Endothelial cell of coronary artery (primary cell): ENCODE measurements around the gene ZNF607. TPM values are rescaled to one million over a fixed set of nuclear protein-coding genes. Genes with fewer than 3 reads are reported as not detected.

Experiments
- total RNA-seq: library from RNA; depleted of rRNA; stranded (reverse); fragments of >200 nt; gene quantifications from 2 replicates; pipeline ENCODE4 v1.2.3, GENCODE V29; 2014

ZNF607 gene
- 2.0 and 5.6 TPM in 2 replicates for total RNA-seq

GRCh38 chr19:37719111-37719926 lies at the start of gene ZNF607:
ZNF607 (minus strand) TSS chr19:37719761; CDS start chr19:37711618, 8,143 bp downstream.

GRCh38 chr19:37655301-37655688 lies 64.3 kb downstream of the ZNF607 start, which contains the start of gene ZFP30:
ZFP30 (minus strand) TSS chr19:37655465; CDS start chr19:37647822, 7,643 bp downstream.

Other genes with a start within 250 kb of the ZNF607 start
- gene ZNF793, start 212.8 kb downstream of the ZNF607 start, total RNA-seq, result 0.09 and 0.28 TPM in 2 replicates
- gene ZNF571, start 125.0 kb downstream of the ZNF607 start, total RNA-seq, result 1.3 and 2.1 TPM in 2 replicates
- gene ZNF540, start 124.9 kb downstream of the ZNF607 start, total RNA-seq, result under 0.01 and 0.28 TPM in 2 replicates
- 10.9 and 13.6 TPM in 2 replicates for gene ZFP30, start 64.3 kb downstream of the ZNF607 start, total RNA-seq
- gene ZNF573, start 59.8 kb upstream of the ZNF607 start, total RNA-seq, result 3.6 and 5.1 TPM in 2 replicates
- not detected in 2 replicates for gene WDR87, start 186.8 kb upstream of the ZNF607 start, total RNA-seq
- gene SIPA1L3, start 187.4 kb upstream of the ZNF607 start, total RNA-seq, result 13.2 and 32.4 TPM in 2 replicates